Esophagus muscularis mucosa (tissue), 4 donors: ENCODE results near the gene PRAMEF13.
"Not testable (repeated sequence)": the region's sequence is repeated elsewhere in the genome, so short reads cannot be mapped to it uniquely, and the experiment has no call there.

ENCODE experiments used
- EP300 ChIP-seq: sonication (generic); formaldehyde crosslinking; IDR thresholded peaks from one replicate; pipeline ENCODE4 v1.6.1; 2017; ENCODE audit warnings: antibody characterized with exemption
- POLR2A ChIP-seq: fragments of 450-650 bp; IDR thresholded peaks from one replicate; pipeline ENCODE4 v1.6.1; 2017; ENCODE audit warnings: antibody characterized with exemption, moderate library complexity, mild to moderate bottlenecking, low read depth
- TF ChIP-seq, protein P1 (sequence below), 3 experiments: fragments of 200-600 bp in 2 of 3; fragments of 450-650 bp in 1 of 3; sonication (generic) in 2 of 3; IDR thresholded peaks; one replicate each; pipeline ENCODE4 v1.5.1; 2017 to 2019; ENCODE audit warnings: antibody characterized with exemption in 3 of 3, mild to moderate bottlenecking in 2 of 3, moderate library complexity in 1 of 3

- TF ChIP-seq, protein P1, sequence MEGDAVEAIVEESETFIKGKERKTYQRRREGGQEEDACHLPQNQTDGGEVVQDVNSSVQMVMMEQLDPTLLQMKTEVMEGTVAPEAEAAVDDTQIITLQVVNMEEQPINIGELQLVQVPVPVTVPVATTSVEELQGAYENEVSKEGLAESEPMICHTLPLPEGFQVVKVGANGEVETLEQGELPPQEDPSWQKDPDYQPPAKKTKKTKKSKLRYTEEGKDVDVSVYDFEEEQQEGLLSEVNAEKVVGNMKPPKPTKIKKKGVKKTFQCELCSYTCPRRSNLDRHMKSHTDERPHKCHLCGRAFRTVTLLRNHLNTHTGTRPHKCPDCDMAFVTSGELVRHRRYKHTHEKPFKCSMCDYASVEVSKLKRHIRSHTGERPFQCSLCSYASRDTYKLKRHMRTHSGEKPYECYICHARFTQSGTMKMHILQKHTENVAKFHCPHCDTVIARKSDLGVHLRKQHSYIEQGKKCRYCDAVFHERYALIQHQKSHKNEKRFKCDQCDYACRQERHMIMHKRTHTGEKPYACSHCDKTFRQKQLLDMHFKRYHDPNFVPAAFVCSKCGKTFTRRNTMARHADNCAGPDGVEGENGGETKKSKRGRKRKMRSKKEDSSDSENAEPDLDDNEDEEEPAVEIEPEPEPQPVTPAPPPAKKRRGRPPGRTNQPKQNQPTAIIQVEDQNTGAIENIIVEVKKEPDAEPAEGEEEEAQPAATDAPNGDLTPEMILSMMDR (IDR thresholded peaks at IDR 0.05) = not testable (repeated sequence)
- TF ChIP-seq EP300, POLR2A: not testable (repeated sequence)
These were observed at the start of gene PRAMEF13 for GRCh38 chr1:13201309-13201708.
